A549 (cell line): ENCODE measurements around the gene AK8.

ENCODE experiments used
- CHD2 ChIP-seq: fragments of 150-350 bp; IDR thresholded peaks from 2 replicates; pipeline ENCODE4 v1.6.1; 2014; ENCODE audit warnings: low read length; ENCODE audit not compliant: partially characterized antibody
- CHD4 ChIP-seq: fragments of 200-600 bp; sonication (generic); IDR thresholded peaks from 2 replicates; pipeline ENCODE4 v1.6.1; 2016; ENCODE audit warnings: antibody characterized with exemption, mild to moderate bottlenecking, borderline replicate concordance
- CTCF ChIP-seq: fragments of >200 bp; sonication (Bioruptor Twin); formaldehyde crosslinking; IDR thresholded peaks from 3 replicates; pipeline ENCODE4 v1.5.1; 2016

- TF ChIP-seq CHD2 = no peak
- no peak for TF ChIP-seq CHD4
- no peak for TF ChIP-seq CTCF
Measured at GRCh38 chr9:132808645-132809044, 69.4 kb downstream of the AK8 start.
